Measurements from ENCODE around the gene NAV2. TPM values are rescaled to one million over a fixed set of nuclear protein-coding genes. Genes with fewer than 3 reads are reported as not detected.

Gene NAV2
- polyA plus RNA-seq, 1 donor (not counting 4 experiments of a cell fraction or from before 2014, with no cell fraction given): 4.0 TPM

DNA sequence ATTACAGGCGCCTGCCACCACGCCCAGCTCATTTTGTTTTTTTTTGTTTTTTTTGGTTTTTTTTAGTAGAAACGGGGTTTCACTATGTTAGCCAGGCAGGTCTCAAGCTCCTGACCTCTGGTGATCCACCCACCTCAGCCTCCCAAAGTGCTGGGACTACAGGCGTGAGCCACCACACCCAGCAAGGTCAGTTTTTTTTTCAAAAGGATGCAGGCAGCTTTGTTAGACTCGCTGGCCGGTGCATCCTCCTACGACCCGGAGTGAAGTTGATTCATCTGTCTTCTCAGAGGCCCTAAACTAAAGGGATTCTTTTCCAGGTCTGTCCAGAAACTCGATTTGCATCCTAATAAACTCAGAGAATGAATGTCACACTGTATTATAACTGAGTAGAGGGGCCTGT lies 265.3 kb downstream of the NAV2 start:
- dilution Hi-C loops (cut with MboI; ENCODE audit: extremely low pct_ligation_motif_present, low sequenced_read_pairs): no loop called here
- no peaks in the 10 kb centered on the region for H3K79me2 ChIP-seq (ENCODE audit: control insufficient read depth, insufficient read depth, low read length)
- no peak for FAIRE-seq

DNA sequence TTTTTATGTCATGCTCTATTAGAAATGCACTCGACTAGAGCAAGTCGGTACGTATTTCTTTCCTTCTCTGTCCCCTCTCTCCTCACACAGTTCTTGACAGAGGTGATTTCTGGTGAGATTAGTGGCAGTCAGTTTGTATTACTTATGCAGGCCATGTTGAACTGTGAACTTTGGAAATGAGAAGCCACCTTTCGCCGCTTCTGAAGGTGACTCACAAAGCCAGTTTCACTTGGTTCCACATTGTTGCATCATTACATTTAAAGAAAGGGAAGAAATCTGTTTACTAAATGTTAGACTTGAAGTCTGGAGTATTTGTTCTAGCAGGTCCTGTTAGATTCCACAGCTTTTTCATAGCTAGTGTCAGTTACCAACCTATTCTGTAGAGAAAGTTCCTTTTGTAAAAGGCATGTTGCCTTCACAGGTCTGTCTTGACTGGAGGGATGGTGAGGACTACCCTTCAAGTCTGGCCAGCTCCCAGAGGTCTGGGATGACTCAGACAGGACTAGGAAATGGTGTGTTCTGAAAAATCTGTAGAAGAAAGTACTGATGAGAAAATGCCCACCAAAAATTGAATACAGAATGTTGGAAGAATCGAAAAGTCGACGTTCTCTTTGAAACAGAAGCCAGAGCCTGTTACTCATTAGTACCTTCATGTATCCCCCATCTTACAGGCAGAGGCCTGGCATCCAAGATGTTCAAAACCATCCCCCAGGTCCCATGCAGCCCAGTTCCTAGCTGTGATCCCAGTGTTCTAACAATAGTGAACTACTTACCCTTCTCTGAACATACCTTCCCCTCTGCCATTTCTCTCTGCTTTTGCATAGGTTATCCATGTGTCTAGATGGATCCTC lies 266.3 kb downstream of the NAV2 start:
- Histone ChIP-seq H3K9me1 (ENCODE audit: control insufficient read depth, extremely low read depth, insufficient read depth, low read length) (no peaks in the 10 kb centered on the region), H3K9ac (ENCODE audit: control insufficient read depth, extremely low read depth, insufficient read depth, low read length) (peak overlapping the region; percentile 53), H2AFZ (ENCODE audit: control insufficient read depth, low read length) (peak overlapping the region; percentile 53), H3K79me2 (ENCODE audit: control insufficient read depth, insufficient read depth, low read length) (no peaks in the 10 kb centered on the region), H3K27me3 (ENCODE audit: control insufficient read depth, extremely low read depth, insufficient read depth, low read length) (no peaks in the 10 kb centered on the region), H4K20me1 (ENCODE audit: control insufficient read depth, extremely low read depth, insufficient read depth, low read length) (no peaks in the 10 kb centered on the region), H3K9me3 (ENCODE audit: control insufficient read depth, low read depth, low read length) (no peaks in the 10 kb centered on the region), H3K36me3 (ENCODE audit: control insufficient read depth in 2 of 2, extremely low read depth in 1 of 2, insufficient read depth in 2 of 2, low read length in 2 of 2) (no peaks in the 10 kb centered on the region), H3K4me1 (ENCODE audit: control insufficient read depth, extremely low read depth, insufficient read depth, low read length) (peaks cover 21% of the 10 kb centered on the region), H3K4me3 (ENCODE audit: control insufficient read depth in 2 of 3, extremely low read depth in 1 of 3, insufficient read depth in 2 of 3, low read depth in 1 of 3, low read length in 3 of 3) (no peak overlapping the region), H3K4me2 (ENCODE audit: control insufficient read depth, extremely low read depth, insufficient read depth, low read depth, low read length) (peak overlapping the region; percentile 65), H3K27ac (ENCODE audit: control insufficient read depth, insufficient read depth, low read length) (peak overlapping the region; percentile 97)
- dilution Hi-C loops (cut with MboI; ENCODE audit: extremely low pct_ligation_motif_present, low sequenced_read_pairs): no loop called here
- peak; percentile 26 for DNase-seq (ENCODE audit: low read depth, low spot score)
- TF ChIP-seq EZH2 (IDR thresholded peaks at IDR 0.05; ENCODE audit: low read length): no peak
- FAIRE-seq: peak; percentile 48

More for the DNA sequence above, 265.3 kb downstream of the NAV2 start:
- DNase-seq (ENCODE audit: low read depth, low spot score): no peak
- H3K9me3 ChIP-seq (ENCODE audit: control insufficient read depth, low read depth, low read length): no peaks in the 10 kb centered on the region
- H3K4me2 ChIP-seq (ENCODE audit: control insufficient read depth, extremely low read depth, insufficient read depth, low read depth, low read length): no peak overlapping the region
- H2AFZ ChIP-seq (ENCODE audit: control insufficient read depth, low read length): no peak overlapping the region
- H3K9ac ChIP-seq (ENCODE audit: control insufficient read depth, extremely low read depth, insufficient read depth, low read length): no peak overlapping the region
- no peak overlapping the region for H3K4me3 ChIP-seq (ENCODE audit: control insufficient read depth in 2 of 3, extremely low read depth in 1 of 3, insufficient read depth in 2 of 3, low read depth in 1 of 3, low read length in 3 of 3)
- TF ChIP-seq, protein P1, sequence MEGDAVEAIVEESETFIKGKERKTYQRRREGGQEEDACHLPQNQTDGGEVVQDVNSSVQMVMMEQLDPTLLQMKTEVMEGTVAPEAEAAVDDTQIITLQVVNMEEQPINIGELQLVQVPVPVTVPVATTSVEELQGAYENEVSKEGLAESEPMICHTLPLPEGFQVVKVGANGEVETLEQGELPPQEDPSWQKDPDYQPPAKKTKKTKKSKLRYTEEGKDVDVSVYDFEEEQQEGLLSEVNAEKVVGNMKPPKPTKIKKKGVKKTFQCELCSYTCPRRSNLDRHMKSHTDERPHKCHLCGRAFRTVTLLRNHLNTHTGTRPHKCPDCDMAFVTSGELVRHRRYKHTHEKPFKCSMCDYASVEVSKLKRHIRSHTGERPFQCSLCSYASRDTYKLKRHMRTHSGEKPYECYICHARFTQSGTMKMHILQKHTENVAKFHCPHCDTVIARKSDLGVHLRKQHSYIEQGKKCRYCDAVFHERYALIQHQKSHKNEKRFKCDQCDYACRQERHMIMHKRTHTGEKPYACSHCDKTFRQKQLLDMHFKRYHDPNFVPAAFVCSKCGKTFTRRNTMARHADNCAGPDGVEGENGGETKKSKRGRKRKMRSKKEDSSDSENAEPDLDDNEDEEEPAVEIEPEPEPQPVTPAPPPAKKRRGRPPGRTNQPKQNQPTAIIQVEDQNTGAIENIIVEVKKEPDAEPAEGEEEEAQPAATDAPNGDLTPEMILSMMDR (optimal IDR thresholded peaks at IDR 0.05 in 1 of 3, IDR thresholded peaks at IDR 0.05 in 1 of 3, conservative IDR thresholded peaks at IDR 0.05 in 1 of 3; ENCODE audit: extremely low read depth in 1 of 3, insufficient read depth in 2 of 3, low read length in 3 of 3): no peak
- TF ChIP-seq EZH2 (IDR thresholded peaks at IDR 0.05; ENCODE audit: low read length): no peak
- H3K9me1 ChIP-seq (ENCODE audit: control insufficient read depth, extremely low read depth, insufficient read depth, low read length): no peaks in the 10 kb centered on the region
- H3K36me3 ChIP-seq (ENCODE audit: control insufficient read depth in 2 of 2, extremely low read depth in 1 of 2, insufficient read depth in 2 of 2, low read length in 2 of 2): no peaks in the 10 kb centered on the region
- H3K27ac ChIP-seq (ENCODE audit: control insufficient read depth, insufficient read depth, low read length): peak overlapping the region; percentile 97
- H3K27me3 ChIP-seq (ENCODE audit: control insufficient read depth, extremely low read depth, insufficient read depth, low read length): no peaks in the 10 kb centered on the region
- peaks cover 21% of the 10 kb centered on the region for H3K4me1 ChIP-seq (ENCODE audit: control insufficient read depth, extremely low read depth, insufficient read depth, low read length)
- no peaks in the 10 kb centered on the region for H4K20me1 ChIP-seq (ENCODE audit: control insufficient read depth, extremely low read depth, insufficient read depth, low read length)
